Measurements from ENCODE around the gene ATG9A. TPM values are rescaled to one million over a fixed set of nuclear protein-coding genes. Genes with fewer than 3 reads are reported as not detected.

The ATG9A gene
- total RNA-seq, 4 donors from 2014 or later = 21.5 to 53.5 (median 45.9) TPM

DNA sequence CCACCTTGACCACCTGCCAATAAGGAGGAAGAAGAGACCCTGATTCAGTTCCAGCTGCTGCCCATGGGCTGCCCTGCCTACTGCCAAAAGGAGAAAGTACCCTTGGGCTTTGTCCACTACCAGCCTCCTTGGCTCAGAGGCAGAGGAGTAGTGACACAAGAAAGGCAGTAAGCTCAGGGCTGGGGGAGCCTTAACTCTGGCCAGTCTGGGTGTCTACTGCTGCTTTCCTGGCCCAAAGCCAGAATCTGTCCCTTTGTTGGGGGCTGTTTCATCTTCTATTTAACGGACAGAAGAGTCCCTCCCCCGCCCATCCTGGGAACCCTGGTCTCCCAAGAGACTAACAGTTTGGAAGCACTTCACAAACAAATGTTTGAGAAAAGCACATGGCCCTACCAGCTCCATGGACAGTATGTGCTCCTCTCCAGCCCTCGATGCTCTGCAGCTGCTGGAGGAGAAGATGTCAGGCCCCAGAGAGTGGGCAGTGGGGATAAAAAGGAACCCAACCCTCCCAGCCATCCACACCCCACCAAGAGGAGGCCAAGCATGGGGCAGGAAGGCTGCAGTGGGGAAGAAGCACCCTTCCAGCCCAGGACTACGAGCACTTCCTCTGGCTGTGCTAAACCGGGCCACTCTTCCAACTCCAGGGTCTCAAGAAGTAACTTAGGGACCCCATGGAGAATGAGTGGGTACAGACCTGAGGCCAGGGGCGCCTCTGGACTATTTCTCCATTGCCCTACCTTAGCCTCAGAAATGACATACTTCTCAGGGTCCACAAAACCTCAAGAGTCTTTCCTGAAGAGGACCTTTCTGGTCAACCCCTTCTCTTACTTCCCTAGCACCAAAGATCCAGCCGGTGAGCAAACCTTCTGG, 1.2 kb downstream of the ATG9A start:
- Histone ChIP-seq H3K4me1 (peaks cover 0 to 7% of the 10 kb centered on the region in 2 donors), H3K27me3 (no peaks in the 10 kb centered on the region), H3K4me3 (peak overlapping the region; percentile 58 to 91), H3K27ac (peak overlapping the region; percentile 92 to 98), H3K9me3 (no peaks in the 10 kb centered on the region), H3K36me3 (no peaks in the 10 kb centered on the region)
- no peak for DNase-seq
- TF ChIP-seq, protein P1, sequence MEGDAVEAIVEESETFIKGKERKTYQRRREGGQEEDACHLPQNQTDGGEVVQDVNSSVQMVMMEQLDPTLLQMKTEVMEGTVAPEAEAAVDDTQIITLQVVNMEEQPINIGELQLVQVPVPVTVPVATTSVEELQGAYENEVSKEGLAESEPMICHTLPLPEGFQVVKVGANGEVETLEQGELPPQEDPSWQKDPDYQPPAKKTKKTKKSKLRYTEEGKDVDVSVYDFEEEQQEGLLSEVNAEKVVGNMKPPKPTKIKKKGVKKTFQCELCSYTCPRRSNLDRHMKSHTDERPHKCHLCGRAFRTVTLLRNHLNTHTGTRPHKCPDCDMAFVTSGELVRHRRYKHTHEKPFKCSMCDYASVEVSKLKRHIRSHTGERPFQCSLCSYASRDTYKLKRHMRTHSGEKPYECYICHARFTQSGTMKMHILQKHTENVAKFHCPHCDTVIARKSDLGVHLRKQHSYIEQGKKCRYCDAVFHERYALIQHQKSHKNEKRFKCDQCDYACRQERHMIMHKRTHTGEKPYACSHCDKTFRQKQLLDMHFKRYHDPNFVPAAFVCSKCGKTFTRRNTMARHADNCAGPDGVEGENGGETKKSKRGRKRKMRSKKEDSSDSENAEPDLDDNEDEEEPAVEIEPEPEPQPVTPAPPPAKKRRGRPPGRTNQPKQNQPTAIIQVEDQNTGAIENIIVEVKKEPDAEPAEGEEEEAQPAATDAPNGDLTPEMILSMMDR (IDR thresholded peaks at IDR 0.05) = no peak
- TF ChIP-seq POLR2A (IDR thresholded peaks at IDR 0.05) = no peak
- intact Hi-C loops (cut with DNase I; ENCODE audit: low total_unique reads) = no loop called here

DNA sequence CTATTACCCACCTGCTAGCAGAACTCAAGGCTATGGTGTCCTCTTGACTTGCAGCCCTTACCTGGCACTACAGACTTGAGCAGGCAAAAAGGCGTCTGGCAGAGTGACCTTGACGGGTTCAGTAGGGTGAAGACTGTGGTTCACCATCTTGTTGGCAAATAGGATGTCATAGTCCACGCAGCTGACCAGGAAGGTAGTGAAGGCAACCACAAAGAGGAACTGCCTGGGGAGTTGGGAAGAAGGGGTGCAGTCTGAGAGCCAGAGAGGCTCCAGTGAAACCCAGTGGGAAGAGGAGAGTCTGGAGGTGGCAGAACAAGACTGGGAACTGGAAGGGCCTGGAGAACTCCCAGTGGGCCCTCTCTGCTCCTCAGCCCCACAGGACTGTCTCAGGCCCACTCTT, 4.1 kb downstream of the ATG9A start:
- TF ChIP-seq POLR2A (IDR thresholded peaks at IDR 0.05) = no peak
- TF ChIP-seq, protein P1 (IDR thresholded peaks at IDR 0.05) = no peak
- Histone ChIP-seq H3K27me3 (no peaks in the 10 kb centered on the region), H3K4me1 (peaks cover 0 to 7% of the 10 kb centered on the region in 2 donors), H3K36me3 (no peaks in the 10 kb centered on the region), H3K9me3 (no peaks in the 10 kb centered on the region), H3K27ac (no peak overlapping the region), H3K4me3 (no peak overlapping the region)
- intact Hi-C loops (cut with DNase I; ENCODE audit: low total_unique reads) = no loop called here
- DNase-seq = no peak

DNA sequence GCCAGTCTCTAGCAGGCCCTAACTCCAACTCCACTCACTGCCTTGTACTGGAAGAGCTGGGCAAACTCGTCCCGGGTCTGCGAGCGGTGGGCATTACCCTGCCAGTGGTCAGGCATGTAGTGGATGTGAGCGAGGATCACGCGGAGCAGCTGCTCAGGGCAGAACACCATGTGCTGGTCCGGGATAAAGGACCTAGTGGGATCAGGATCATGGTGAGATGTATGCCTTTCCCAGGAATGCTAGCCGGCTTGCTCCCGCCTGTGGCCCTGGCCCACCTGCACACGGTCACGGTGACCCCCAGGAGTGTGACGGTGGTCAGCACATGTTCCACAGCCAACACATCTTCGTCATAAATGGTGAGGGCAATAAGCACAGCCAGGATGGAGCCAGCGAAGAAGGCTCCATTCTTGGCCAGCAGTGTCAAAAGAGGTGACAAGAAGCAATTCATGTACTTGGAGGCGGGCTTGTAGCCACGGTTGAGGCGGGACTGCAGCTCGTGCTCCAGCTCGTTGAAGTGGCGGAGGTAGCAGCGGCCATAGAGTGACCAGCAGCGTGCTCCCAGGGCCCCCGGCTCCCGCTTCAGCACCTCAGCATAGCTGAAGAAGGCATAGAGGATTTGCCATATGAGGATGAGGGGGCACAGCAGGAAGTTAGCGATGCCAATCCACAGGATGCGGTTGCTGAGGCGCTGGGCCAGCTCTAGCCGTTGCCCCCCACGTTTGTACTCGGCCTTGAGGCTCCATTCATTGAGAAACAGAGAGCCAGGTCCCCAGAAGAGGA, 5.4 kb downstream of the ATG9A start:
- H3K27me3 ChIP-seq = no peaks in the 10 kb centered on the region
- no peak overlapping the region for H3K27ac ChIP-seq
- no peak for DNase-seq
- H3K36me3 ChIP-seq = no peaks in the 10 kb centered on the region
- H3K4me3 ChIP-seq = no peak overlapping the region
- TF ChIP-seq POLR2A (IDR thresholded peaks at IDR 0.05) = no peak
- TF ChIP-seq, protein P1 (IDR thresholded peaks at IDR 0.05) = no peak
- no peaks in the 10 kb centered on the region for H3K9me3 ChIP-seq
- peaks cover 0 to 13% of the 10 kb centered on the region in 2 donors for H3K4me1 ChIP-seq
- intact Hi-C loops (cut with DNase I; ENCODE audit: low total_unique reads) = no loop called here

DNA sequence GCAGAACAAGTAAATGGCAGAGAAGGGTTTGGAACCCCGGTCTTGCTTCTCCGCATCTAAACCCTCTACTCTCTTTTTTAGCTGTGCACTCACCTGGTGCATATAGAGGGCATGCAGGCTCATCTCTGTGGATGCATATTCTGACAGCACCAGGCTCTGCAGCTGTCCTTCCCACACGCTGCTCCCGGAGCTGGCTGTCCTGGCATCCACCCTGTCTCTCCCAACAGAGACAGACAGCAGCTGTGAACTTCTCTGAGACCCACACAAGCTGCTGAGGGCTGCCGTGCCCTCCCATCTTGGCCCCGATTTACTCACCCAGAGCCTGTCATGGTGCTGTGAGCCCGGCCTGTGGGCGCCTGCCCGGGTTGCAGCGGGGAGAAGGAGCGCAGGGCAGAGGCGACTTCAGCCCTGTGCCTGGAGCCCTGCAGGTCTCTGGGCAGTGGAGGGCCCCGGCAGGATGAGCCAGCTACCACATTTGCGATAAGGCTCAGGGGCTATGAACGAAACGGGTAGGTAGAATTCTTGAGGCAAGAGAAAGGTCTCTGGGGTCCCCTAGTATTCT, 7.4 kb downstream of the ATG9A start:
- H3K36me3 ChIP-seq = no peaks in the 10 kb centered on the region
- intact Hi-C loops (cut with DNase I; ENCODE audit: low total_unique reads) = no loop called here
- H3K27ac ChIP-seq = no peak overlapping the region
- TF ChIP-seq, protein P1 (IDR thresholded peaks at IDR 0.05) = no peak
- no peak for TF ChIP-seq POLR2A (IDR thresholded peaks at IDR 0.05)
- H3K27me3 ChIP-seq = no peaks in the 10 kb centered on the region
- H3K4me3 ChIP-seq = no peak overlapping the region
- no peaks in the 10 kb centered on the region for H3K9me3 ChIP-seq
- no peak for DNase-seq
- H3K4me1 ChIP-seq = peaks cover 0 to 11% of the 10 kb centered on the region in 2 donors

Measured in uterus (tissue), 4 donors.